HG03064 (cell line): ENCODE data around the gene SFSWAP.
"Not testable (repeated sequence)": the region's sequence is repeated elsewhere in the genome, so short reads cannot be mapped to it uniquely, and the experiment has no call there.

Source experiments
- ATAC-seq: cut with Tn5 transposase; IDR thresholded peaks from one replicate; pipeline ENCODE4 v1.9.1; 2021; ENCODE audit warnings: low read depth; ENCODE audit not compliant: unreplicated experiment

SFSWAP gene

DNA sequence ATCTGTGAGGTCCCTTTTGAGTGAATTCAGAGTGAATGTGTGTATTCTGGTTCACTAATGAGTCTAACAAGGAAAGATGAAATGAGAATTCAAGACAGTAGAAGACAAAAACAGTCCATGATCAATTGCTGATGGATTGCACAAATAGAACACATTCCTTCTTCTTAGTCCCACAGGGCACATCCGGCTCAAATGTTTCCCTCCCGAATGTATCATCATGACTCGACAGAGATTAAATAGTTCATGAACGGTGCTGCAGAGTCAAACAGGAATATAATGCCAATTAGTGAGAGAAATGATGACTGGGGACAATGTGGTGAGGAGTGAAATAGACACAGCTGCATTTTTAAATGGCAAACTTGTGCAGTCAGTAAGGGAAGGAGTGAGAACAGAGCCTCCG is 11.5 kb upstream of the SFSWAP start:
- ATAC-seq = no peak

DNA sequence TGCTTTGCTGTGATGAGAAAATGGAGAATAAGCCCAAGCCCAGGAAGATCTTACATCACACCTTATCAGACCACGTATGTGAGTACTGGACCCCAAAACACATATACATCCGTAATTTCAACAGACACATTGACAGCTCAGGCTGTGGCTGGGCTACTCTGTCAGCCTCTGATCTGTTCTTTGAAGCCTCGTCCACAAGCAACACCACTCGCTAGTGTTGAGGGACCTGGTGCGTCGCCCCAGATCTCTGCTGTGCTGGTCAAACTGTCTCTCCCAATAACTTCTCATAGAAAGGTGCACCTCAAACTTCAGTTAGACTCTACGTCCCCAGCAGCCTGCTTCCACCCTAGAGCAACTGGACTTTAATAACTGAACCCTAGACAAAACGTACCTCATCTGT is 10.6 kb upstream of the SFSWAP start:
- ATAC-seq = no peak

DNA sequence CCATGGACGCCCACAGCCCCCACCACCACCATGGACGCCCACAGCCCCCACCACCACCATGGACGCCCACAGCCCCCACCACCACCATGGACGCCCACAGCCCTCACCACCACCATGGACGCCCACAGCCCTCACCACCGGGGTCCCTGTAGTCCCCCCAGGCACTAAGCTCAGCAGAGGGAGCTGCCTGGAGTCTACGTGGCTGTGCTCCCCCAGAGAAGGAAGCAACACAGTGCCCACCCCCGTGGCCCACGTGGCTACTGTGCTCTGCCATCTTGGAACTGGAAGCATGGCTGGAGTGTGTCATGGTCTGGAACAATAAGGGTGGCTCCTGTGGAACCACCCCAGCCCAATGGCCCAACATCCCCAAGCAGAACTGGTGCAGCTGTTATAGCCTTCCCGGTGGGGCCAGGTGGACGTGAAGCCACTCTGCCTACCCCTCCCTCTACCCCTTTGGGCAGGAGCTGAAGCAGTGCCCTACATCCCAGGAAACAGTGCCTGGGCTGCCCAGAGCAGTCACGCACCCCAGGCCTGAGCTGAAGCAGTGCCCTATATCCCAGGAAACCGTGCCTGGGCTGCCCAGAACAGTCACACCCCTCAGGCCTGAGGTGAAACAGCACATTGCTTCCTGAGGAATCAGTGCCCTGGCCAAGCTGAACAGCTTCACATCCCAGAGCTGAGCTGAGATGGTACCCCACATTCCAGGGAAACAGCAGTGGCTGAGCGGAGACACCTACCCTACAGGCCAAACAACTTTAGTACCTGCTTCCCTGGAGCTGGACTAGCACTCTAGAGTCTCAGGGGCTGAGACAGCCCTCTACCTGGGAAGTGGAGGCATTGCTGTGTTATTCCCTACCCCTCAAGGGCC is 9.0 kb upstream of the SFSWAP start:
- ATAC-seq = no peak

DNA sequence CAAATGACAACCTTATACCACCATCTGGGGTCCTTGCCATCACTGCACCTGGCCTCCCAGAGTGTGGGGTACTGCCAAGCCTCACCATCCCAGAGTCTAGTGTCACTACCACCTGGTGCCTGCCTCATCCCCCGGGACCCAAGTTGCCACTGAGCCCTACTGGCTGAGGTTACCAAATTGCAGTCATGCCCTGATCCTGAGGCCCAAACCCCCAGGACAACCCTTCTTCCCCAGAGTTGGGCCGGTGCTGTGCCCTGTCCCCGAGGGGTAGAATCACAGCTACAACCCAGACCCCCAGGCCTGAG is 8.4 kb upstream of the SFSWAP start:
- no peak for ATAC-seq

DNA sequence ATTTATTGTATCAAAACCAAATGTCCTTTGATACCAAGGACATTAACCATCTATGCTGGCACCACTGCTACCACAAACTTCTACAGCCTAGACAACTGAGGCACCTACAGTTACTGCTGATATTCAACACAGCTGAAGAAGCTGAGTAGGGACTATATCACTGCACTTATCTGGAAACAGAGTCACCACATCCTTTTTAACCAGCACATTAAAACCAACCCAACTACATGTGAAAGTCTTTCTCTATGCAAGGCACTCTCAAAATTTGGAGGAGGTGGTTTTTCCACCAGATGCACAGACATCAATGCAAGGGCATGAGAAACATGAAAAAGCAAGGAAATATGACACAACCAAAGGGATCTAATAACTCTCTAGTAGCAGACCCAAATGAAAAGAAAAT is 7.7 kb upstream of the SFSWAP start:
- ATAC-seq = no peak

DNA sequence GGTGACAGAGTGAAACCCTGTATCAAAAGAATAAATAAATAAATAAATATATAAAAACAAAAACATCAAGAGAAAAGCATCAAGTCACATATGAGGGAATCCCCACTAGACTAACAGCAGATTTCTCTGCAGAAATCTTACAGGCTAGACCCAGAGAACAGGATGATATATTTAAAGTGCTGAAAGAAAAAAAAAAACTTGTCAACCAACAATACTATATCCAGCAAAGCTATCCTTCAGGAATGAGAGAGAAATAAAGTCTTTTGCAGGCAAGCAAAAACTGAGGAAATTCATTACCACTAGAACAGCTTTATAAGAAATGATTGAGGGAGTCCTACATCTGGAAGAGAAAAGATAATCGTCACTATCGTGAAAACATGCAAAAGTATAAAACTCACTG is 6.4 kb upstream of the SFSWAP start:
- ATAC-seq = no peak

DNA sequence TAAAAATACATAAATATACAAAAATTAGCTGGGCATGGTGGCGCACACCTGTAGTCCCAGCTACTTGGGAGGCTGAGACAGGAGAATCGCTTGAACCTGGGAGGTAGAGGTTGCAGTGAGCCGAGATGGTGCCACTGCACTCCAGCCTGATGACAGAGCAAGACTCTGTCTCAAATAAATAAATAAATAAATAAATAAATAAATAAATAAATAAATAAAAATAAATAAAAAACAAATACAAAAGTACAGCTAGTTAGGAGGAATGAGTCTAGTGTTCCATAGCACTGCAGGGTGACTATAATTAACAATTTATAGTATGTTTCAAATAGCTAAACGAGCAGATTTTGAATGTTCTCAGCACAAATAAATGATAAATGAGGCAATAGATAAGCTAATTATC is 4.2 kb upstream of the SFSWAP start:
- not testable (repeated sequence) for ATAC-seq

DNA sequence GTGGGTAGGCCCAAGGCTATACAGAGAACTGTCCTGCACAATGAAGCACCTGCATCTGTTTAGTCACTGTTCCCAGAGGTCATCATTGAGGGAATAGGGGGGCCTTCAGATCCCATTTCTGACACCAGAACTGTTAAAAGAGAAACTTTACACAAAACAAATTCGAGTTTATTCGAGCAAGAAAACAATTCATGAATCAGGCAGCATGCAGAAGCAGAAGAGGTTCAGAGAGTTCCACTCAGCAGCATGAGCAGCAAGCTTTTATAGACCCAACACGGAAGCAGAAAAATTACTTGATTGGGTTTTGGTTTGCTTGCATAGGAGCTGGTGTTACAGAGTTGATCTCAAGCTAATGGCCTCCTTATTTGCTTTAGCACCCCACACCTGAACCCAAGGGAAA is 1.7 kb upstream of the SFSWAP start:
- ATAC-seq = no peak

DNA sequence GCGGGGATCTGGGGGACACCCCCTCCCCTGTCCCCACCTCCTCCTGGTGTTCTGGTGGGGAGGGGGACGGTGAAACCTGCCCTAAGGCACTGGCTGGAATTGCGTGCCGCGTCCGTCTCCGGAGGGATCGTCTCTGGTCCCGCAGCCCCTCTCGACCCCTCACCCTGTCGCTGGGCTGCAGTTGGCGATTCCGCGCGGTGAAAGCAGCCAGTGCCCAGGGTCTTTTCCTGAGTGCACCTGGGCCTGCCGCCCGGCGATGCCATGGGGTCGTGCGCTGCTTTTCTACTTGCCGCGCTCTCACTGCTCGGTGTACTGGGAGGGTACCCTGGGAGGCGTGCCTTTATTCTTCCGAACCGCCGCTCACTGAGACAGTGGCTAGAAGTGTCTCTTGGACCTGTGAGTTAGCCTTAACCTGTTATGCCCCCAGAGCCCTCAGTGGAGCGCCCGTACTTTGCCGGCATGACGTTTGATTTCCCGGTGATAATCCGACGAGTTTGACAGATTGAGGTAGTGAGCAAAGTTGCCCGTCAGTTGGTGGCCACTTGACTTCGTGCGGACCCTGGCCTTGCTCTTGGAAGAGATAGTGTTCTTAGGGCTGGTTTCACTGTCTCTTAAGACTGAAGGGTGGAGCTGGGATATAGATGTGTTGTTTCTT is 788 bp downstream of the SFSWAP start:
- ATAC-seq = no peak

DNA sequence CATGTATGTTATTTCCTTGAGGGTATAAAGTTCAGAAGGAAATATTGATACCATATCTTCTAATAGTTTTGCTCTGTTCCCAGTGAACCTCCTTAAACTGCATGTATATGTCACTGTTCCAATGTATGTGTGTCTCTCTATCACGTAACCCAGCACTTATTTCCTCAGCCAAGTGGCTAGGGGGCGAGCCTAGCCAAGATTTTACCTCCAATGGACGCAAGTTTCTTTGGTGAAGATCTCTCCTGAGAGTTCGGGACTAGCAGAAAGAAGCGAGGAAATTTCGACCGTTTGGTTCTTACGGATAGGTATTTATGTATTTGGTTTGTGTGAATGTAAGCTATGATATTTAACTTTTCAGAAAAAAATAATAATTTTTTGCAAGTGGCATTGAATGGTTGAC is 2.5 kb downstream of the SFSWAP start:
- no peak for ATAC-seq

DNA sequence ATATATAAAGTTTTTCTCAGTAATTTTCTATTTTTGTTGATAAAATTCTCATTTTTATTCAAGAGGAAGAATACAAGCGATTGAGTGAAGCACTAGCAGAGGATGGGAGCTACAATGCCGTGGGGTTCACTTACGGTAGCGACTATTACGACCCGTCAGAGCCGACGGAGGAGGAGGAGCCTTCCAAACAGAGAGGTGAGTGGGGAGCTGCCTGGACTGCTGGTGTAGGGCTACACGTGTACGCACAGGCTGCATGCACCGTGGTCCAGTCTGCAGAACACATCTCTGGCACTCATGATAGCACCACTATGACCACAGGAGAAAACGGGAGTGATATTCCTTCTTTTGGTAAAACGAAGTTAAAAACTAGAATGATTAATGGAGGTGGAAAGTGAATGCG is 3.9 kb downstream of the SFSWAP start:
- no peak for ATAC-seq

DNA sequence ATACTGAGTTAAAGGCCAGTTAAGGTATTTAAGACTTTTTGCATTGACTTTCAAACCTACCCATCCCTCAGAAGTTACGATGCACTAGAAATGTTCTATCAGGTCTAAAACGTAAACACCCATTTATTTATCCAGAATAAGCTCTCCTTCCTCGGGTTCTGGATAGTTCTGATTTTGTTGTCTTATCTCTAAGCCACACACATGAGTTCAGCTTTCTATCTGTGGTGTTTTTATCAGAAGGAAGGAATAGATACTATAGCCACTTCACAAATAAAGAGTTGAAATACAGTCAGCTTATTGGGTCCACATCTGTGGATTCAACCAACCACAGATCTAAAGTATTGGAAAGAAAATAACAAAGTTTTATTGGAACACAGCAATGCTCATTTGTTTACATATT is 5.4 kb downstream of the SFSWAP start:
- no peak for ATAC-seq

DNA sequence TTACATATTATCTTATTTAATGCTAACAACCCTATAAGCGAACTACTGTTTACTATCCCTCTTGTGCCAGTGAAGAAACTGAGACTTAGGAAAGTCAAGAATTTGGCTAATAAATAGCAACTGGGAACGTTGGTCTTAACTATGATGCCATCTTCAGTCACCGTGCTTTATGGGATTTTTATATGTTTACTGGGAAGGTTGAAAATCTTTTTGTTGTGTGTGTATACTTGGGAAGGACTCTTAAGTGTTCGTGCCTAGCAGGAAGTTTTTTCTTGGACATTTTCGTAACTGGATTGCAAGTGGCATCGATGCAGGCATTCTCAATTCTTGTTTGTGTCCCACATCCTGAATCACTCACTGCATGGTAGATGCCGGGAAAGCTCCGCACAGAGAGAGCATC is 9.4 kb downstream of the SFSWAP start:
- no peak for ATAC-seq

DNA sequence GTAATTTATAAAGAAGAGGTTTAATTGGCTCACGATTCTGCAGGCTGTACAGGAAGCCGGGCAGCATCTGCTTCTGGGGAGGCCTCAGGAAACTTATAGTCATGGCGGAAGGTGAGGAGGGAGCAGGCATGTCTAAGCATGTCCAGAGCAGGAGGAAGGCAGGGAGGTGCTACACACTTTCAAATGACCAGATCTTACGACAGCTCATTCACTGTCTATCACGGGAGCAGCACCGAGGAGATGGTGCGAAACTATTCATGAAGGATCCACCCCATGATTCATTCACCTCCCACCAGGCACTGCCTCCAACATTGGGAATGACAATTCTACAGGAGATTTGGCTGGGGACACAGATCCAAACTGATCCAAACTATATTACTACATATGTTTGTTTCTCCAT is 10.0 kb downstream of the SFSWAP start:
- no peak for ATAC-seq

DNA sequence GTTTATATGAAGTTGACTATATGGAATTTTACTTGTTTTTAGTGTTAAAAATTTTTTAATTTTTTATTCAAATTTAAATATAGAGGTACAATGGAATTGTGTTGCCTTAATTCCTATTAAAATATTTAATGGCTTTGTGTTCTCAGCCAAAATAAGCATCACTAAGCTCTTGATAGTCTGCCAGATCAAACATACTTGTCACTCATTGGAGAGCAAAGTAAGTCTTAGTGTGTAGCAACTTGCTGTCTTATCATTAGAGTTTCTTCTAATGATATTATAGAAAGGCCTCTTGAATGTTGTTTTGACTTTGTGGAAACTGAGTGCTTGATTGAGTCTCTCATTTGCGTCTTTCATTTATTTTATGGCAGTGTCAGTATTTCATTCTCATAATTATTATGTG is 10.7 kb downstream of the SFSWAP start:
- ATAC-seq = no peak

DNA sequence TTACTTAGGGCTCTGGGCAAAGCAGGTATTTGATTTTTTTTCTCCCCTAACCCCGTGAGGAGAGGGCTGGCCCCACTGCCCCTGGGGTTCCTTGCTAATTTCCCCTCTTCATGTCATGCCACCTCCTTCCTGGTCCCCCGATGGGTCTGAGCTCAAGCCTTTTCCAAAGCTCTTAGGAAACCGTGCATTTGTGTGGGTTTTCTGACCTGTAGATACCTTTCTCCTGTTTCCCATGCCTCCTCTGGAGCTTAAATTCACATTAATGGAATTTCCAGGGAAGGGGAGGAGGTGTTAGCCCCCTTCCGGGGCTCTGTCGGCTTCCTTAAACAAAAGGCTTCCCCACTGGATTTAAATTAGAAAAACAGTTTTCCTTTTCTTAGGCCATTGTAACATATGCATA is 12.6 kb downstream of the SFSWAP start:
- ATAC-seq = no peak

DNA sequence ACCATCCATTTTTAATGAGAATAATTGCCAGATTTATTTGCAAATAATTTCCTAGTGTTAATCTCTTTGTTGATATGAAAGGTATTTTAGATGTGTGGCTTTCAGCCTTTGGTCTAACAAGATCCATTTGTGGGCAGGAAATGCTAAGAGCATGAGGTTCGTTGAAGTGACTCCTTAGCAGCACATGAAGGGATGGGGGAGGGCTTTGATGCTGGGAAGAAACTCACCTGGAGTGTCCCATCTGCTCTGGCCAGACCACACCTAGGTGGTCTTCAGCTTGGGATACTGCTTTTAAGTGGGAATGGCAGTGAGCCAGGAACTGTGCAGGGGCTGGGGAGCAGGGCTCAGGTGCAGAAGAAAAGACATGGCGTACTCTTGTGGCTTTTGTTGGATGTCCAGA is 13.6 kb downstream of the SFSWAP start:
- no peak for ATAC-seq

DNA sequence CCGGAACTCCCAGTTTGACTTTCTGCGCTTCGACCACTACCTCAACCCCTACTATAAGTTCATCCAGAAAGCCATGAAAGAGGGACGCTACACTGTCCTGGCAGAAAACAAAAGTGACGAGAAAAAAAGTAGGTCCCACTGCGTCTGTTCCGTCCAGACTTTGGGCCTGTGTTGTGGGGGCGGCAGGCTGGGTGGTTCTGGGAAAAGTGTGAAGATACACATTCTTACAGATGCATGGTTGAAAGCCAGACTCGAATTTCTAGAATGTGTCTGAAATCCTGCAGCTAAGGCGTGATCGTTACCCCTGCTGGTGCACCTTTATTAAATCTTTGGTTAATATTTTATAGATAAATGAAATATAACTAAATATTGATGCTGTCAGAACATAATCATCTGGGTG is 14.6 kb downstream of the SFSWAP start:
- ATAC-seq = no peak

DNA sequence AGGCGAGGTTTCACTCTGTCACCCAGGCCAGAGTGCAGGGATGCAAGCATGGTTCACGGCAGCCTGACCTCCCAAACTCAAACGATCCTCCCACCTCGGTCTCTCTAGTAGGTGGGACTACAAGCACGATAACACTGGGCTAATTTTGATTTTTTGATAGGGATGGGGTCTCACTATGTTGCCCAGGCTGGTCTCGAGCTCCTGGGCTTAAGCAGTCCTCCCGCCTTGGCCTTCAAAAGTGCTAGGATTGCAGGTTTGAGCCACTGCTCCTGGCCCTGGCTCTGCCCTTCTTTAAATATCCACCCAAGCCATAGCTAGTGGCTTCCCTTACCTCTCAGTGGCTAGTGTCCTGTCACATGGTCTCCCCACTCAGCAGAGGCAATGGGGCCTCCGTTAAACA is 17.8 kb downstream of the SFSWAP start:
- ATAC-seq = no peak

DNA sequence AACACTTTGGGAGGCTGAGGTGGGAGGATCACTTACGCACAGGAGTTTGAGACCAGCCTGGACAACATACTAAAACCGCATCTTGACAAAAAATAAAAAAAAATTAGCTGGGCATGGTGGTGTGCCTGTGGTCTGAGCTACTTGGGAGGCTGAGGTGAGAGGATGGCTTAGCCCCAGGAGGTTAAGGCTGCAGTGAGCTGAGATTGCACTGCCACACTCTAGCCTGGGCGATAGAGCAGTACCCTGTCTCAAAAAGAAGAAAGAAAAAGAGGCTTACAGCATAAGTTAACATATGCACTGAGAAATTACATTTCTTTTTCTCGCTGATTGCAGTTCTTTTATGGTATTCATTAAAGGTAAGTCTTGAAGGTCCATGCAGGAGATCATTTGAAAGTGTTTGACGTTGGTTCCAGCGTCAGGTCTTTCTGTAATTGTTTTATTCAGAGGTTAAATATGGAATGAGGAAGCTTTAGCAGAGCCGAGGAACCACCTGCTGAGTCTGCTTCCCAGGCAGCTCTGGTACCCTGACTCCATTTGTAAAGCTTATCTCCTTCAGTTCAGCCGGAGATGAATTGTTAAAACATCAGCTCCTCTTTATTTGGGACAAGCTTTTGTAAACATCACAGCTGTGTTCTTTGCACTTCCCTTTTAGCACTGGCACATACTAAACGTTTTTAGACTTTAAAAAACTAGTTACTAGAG is 18.5 kb downstream of the SFSWAP start:
- ATAC-seq = no peak

DNA sequence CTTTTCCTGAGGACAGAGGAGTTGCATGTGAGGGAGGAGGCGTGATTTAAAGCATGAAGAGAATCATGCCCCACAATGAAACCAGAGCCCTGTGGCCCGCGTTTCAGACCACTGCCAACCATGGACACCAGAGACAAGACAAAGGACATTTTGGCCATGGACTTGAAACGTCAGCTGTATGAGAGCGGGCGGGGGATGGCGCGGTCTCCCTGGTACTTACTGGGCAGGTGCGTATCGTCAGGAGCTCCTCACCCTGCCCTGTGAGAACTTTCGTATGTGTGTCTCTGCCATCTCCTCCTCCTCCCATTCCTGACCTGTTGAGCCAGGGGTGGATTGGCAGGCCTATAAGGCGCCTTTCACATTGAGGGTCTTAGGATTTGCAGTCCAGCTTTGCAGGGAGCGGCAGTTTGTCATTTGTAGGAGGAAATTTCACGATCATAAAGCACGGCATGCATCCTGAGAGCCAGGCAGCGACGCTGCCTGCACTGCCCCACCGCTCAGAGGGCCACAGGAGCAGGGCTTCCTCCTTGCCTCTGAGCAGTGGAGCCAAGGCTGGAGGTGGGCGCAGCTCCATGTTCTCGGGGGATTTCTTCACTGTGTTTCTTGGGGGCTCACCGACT is 22.2 kb downstream of the SFSWAP start:
- no peak for ATAC-seq
